ENCODE measurements around the gene ASIC4.

Gene ASIC4

DNA sequence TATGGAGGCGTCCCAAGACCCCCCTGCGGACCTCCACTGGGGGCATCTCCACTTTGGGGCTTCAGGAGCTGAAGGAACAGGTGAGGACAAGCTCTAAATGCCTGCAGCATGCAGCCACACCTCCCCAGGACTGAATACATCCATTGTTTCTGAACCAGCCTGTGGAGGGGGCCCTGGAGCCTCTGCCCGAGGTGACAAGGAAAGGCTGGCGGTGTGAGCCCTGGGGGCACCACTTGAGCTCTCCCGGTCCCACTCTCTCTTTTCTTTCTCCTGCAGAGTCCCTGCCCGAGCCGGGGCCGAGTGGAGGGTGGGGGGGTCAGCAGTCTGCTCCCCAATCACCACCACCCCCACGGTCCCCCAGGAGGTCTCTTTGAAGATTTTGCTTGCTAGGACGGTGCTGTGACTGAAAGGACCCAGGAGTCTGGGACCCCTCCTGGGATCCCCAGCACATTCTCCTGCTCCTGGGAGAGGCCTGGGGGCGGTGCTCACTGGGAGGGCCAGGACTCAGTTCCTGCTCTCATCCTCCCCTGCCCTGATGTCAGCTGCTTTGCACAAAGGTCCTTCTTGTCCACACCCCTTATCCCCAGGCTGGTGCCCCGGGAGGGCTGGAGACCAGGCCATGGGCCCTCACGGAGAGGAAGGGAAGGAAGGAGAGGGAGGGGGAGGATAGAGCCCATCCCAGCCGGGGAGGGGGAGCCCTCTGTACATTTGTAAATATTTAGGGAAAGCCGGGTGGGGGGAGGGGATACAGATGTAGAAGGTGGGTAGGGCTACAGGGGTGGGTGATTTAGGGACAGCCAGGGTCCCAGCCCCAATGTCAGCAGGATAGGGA is 23.6 kb downstream of the ASIC4 start:
- FAIRE-seq, result no peak

DNA sequence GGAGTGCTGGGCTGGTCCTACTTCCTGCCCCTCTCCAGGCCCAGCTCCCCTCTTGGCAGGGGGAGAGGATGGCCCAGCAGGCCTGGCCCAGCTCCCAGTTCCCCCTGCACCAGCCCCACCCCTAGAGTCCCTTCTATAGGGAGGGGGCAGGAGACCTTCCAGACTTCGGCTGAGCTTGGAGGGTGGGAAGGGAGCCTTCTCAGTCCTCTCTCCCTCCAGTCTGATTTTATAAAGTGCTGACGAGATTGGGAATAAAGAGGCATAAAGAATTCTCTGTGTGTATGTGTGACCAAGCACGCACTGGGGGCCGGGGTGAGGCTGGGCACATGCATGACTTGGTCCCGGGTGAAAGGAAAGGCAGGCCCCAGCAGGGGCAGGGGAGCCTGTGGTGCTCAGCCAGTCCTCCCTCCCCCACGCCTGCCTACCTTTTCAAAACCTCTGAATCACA is 24.2 kb downstream of the ASIC4 start:
- FAIRE-seq, result no peak

DNA sequence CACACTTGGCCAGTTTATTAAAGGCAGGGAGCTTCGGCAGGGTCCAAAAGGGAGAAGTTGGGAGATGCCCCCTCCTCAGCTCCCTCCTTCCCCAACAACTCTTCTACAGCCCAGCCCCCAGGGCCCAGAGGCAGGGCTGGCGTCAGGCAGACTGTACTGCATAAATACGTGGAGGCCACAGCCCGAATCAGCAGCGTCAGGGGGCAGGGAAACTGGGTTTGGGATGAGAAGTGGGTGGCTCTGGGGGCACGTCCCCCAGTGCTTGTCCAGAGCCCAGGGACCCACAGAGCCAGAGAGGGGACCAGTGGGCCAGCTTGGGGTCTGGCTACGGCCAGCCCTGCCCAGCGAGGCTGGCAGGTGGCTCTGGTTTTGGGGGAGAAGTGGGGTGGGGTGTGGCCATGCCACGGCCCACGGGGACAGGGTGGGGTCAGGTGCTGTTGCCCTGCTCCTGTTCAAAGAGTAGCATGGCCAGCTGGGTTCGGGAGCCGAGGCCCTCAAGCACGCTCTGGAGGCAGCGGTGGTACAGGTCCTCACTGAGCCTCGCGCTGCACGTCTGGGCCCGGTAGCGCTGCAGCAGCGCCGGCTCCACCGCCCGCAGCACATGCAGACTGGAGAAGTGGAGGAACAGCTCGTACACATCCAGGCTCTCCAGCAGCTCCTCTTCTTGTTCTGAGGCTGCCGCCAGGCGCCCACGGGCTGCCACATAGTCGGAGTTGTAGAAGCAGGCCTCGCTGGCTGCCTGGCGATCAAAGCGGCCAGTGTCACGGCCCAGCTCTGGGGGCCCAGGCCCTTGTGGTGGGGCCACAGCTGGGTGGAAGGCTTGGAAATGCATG is 24.9 kb downstream of the ASIC4 start:
- no peak for FAIRE-seq

DNA sequence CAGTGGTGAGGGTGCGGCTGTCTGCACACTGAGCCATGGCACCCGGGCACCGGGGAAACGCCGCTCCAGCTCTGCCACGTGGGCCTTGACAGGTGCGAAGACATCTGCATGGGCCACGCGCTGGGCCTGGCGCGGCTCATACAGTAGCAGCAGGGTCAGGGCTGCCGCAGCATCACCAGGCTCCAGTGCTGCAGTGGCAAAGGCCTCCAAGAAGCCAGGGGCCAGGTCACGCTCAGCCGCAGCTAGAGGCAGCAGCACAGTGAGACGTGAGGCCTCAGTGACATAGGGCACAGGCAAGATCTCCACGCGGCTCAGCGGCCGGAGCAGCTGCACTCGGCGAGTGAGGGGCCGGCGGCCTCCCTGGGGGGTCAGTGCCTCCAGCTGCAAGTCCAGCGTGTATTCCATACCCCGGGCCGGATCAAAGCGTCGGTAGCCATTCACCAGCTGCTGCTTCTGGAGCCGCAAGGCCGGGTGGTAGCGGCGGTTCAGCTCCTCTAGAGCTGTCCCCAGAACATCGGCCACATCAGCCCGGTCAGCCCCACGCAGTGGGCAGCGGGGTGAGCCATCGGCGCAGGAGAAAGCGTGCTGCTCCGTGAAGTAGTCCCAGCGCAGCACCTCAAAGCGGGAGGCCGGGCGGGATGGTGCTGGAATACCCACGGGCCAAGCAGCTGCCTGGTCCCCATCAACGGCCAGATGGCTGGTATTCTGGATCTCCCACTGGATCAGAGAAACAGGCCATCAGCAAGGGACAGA is 25.8 kb downstream of the ASIC4 start:
- FAIRE-seq, result no peak

DNA sequence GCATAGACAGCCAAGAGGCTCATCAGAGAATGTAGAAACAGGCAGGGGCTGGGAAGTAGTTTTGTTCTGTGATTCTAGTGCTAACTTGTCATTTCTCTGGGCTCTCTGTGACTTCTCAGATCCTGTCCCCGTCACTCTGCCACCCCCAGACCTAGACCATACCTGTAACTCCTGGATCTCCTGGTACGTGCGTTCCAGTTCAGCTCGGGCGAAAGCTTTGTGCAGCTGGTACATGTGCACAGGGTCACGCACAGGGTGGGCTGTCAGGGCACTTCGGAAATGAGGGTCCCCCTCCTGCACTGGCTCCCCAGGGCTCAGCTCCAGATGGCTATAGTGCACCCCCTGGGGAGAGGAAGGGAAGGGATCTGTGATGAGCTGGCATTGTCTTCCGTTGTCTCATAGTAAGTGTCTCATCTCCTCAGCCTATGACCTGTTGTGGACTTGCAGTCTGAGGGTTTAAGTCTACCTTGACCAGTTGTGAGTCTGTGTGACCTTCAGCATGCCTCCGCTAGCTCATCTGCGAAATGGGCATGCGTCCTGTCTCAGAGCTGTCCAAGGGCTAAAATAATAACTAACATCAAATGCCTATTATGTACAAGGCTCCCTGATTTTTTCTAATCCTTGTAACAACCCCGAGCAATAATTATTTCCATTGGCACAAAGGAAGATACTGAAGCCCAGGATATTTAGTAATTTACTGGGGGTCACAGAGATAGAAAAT is 26.7 kb downstream of the ASIC4 start:
- FAIRE-seq, result no peak

DNA sequence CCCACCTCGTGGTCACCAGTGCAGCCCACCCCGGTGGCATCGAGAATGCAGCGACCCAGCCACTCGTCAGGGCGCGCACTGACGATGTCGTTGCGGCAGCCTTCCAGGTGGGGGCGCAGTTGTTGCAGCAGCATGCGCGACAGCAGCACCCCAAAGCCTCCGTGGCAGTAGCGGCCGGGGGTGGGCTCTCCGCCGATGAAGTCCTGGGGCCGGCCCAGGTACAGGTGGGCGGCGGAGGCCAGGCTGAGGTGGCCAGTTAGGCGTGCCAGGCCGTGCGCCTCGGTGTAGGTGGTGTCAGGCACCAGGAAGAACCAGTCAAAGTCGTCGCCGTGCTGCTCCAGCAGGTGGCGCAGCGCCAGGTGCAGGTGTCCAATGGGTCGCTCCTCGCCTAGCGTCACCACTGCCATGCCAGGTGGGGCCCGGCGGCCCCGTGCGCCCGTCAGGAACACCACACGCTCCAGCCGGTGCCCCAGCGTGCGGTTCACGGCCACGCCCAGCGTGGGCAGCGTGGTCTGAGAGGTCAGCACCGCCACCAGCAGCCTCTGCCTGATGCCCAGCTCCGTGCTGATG is 27.4 kb downstream of the ASIC4 start:
- FAIRE-seq, result no peak

DNA sequence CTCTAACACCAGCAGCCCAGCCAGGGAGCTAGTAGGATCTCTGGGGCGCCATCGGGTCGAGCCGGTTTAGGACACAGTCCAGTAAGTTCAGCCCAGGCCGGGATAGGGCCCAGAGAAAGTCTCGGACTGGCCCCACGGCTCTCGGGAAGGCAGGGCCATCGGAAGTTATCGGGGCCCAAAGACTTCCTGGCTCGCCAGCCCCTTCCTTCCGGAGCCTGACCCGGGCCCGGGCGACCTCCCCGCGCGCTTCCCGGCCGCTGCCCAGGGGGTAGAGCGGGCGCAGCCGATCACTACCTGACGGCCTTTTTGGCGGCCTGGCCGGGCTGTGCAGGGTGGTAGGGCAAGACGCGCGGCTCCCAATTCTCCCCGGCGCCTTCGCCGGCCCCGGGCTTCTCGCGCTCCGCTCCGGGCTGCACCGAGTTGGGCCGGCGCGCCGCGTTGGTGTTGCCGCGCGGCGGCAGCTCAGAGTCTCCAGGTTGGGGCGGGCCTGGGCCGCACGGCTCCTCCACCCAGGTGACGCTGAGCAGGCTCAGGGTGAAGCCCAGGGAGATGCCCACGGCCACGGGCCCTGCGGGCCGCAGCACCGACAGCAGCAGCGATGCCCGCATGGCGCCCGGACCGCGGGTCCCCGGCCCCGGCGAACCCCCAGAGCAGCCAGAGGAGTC is 28.8 kb downstream of the ASIC4 start:
- no peak for FAIRE-seq

DNA sequence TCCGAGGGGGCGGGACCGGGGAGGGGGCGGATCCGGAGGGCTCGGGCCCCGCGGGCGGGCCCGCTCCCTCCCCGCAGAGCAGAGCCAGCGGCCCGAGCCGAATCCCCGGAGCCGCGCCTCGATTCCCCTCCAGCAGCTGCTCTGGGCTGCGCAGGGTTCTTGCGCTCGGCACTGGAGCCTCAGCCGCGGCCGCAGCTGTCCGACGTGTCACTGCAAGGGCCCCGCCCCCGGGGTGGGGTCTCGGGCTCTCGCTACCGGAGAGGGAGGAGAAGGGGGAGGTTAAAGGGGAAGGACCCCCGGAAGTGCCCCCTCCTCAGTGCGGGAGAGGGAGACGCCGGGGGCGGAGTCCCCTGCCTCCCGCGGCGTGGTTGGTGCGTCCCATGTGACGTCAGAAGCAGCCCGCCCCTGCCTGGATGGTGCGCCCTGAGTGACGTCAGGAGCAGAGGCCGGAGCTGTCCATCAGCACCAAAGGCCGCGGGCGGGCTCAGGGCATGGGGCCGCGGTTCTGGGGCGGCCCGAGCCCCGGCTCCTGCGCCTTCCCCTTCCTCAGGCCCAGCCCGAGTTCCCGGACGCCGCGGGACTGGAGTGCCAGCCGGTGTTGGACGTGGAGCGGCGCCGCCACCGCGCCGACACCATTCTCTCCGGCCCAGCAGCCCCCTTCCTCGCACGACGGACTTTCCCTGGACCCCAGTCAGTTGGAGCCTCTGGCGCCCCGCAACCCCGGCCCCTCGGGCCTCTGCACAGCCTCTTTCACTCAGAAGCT is 29.5 kb downstream of the ASIC4 start, which contains the start of the genes CHPF and TMEM198:
Gene CHPF (minus strand): TSS at position 214 of the 763 bp plus-strand sequence. CDS start 271 bp downstream, outside the sequence.
Gene TMEM198 (plus strand): TSS at position 433 of the 763 bp plus-strand sequence. CDS start 700 bp downstream, outside the sequence.
- FAIRE-seq, result peak; percentile 18

DNA sequence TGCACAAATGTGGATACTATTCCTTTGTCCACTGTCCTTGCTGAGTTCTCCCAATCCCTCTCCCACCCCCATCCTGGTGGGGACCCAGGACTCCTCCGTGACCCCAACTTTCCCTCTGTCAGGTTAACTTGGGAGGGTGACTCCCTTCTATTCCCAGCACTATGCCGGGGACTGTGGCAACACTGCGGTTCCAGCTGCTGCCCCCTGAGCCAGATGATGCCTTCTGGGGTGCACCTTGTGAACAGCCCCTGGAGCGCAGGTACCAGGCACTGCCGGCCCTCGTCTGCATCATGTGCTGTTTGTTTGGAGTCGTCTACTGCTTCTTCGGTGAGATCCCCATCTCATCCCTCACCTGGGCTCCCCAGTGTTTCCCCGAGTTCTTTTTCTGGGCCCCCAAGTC is 30.3 kb downstream of the ASIC4 start:
- FAIRE-seq, result no peak

DNA sequence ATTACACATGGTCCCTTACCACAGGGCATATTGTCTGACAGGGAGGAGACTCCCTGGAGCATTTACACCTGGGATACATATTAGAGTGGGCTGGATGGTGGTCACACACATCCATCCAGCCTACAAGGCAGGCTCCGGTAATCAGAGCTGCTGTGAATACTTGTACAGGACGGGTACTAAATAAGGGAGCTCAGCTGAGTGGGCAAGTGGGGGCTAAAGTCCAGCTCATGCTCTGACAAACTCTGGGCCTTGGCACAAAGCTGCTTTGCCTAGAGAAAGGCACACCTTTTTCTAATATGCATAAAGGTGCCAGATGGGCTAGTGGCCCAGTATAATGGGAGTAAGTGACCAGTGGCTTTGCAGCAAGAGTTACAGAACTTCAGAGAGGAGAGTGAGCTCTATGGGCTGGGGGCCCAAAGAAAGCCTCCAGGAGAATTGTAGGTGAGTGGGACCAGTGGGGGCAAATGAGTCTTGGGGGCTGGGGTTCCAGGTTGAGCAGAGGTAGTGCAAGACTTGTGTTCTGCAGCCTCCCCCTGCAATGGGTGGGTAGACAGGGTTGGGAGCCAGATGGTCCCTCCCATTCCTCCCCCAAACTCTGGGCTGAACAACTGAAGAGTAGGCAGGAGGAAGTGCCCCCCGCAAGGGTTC is 31.1 kb downstream of the ASIC4 start:
- no peak for FAIRE-seq

DNA sequence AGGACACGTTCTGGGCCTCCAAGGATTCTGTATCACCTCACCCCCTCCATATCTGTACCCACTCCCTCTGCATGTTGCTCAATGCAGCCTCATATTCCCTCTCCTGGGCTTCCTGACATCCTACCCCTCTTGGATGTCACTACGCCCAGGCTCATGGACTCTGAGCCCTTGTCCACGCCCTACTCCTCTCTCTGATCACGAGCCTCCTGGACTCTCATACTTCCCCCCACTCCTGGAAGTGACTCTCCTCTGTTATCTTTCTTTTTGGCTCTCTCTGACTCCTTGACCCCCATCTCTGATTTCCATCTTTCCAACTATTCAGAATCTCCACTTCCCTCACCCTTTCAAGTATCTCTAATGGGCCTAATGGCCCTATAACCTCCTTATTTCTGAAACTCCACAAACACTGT is 31.7 kb downstream of the ASIC4 start:
- FAIRE-seq, result no peak

DNA sequence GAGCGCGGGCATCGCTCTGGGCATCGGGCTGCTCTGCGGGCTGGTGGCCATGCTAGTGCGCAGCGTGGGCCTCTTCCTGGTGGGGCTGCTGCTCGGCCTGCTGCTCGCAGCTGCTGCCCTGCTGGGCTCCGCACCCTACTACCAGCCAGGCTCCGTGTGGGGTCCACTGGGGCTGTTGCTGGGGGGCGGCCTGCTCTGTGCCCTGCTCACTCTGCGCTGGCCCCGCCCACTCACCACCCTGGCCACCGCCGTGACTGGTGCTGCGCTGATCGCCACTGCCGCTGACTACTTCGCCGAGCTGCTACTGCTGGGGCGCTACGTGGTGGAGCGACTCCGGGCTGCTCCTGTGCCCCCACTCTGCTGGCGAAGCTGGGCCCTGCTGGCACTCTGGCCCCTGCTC is 33.3 kb downstream of the ASIC4 start:
- FAIRE-seq, result no peak

DNA sequence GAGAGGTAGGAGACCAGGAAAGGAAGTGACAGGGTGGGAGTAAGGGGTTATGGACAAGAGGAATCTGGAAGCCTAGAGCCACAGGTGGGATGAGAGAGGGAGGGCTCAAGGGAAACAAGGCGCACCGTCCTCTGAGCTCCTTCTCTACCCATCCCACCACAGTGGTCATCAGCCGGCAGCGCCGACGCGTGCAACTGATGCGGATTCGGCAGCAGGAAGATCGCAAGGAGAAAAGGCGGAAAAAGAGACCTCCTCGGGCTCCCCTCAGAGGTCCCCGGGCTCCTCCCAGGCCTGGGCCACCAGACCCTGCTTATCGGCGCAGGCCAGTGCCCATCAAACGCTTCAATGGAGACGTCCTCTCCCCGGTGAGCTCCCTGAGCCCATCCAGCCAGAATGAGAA is 34.7 kb downstream of the ASIC4 start:
- FAIRE-seq, result no peak

DNA sequence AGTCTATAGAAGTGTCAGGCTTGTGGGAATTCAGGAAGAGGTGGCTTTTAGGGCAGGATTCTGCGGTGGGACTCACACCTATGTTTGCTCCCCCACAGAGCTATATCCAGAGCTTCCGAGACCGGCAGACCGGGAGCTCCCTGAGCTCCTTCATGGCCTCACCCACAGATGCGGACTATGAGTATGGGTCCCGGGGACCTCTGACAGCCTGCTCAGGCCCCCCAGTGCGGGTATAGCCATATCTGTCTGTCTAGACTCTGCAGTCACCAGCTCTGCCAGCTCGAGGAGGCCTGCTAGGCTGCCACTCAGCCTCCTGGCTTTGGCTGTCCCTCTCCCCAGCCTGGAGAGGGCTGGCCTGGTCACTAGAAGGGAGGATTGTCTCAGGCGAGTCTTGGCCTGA is 35.3 kb downstream of the ASIC4 start:
- FAIRE-seq, result no peak

DNA sequence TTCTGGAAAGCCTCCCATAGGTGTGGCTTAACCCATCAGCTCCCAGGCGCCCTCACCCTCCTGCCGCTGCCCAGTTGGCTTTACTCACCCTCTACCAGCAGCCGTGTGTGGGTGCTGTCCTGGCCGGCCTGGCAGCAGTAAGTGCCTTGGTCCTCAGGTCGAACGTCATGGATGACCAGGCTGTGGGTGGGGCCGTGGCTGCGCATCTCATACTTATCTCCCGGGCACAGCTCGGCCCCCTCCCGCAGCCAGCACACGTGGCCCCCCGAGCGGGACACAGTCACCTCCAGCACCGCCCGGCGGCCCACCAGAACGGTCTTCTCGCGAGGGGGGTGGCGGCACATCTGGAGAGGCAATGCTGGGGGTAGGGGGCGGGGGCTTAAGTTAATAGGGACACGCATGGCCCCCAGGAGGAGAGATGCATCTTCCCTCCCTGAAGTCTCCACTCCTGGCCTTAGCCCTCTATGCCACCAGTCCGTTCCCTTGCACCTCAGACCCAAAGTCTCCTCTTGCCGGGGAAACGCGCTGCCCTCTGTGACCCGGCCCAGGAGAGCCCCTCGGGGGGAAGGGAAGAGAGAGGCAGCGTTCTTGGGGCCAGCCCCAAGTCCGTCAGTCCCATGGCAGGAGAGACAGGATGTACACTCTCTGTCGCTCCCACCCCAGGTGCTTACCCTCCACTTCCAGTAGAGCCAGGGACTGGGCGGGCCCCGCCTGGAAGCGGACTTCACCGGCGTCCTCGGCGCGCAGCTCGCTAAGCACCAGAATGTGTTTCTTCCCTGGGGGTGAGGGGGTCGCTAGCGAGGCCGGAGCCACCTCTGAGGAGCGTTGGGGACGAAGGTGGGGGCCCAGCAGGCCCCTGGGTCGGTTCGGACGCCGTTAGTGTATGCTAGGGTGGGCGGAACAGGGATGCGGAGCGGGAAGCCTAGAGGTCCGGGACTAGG is 37.4 kb downstream of the ASIC4 start:
- FAIRE-seq, result no peak

DNA sequence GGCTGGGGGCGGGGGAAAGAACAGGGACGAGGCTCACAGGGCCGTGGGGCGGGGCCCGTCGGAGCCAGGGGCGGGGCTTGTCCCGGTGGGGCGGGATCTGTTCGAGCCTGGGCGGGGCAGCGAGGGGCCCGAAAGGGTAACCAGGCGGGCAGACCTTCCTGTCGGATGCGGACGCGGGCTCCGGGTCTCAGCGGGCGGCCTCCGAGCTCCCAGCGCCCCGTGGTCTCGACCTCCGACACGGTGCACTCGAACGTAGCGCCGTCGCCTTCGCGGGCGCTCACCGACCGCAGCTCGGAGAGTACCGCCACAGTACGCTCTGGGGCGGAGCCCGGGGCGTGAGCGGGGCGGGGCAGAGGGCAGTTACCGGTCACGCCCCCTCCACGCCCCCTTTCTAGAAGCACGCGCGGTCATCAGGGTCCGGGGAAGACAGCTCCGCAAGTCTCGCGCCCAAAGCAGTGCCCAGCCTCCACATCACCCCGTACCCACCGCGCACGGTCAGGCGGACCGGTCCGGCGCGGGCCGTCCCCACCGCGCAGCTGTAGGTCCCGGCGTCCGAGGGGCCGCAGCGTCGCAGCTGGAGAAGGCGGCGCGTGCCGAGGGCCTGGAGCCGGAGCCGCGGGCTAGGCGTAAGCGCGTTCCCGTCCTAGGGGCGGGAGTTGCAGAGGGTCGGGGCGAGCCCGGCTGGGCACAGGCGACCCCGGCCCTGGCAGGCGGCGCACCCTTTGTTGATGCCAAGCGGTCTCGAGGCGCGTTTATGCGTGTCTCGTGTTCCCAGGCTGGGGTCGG is 38.3 kb downstream of the ASIC4 start:
- FAIRE-seq, result no peak

DNA sequence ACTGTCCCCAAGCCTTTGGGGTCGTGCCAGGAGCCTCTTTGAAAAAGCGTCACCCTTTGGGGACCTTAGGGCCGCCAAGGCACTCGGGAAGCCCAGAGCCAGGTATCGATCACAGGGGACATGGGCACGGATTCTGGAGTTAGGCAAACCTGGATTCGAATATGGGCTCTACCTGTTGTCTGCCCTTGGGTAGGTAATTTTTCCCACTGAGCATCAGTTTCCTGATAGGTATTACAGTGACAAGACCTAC is 38.8 kb downstream of the ASIC4 start:
- no peak for FAIRE-seq

DNA sequence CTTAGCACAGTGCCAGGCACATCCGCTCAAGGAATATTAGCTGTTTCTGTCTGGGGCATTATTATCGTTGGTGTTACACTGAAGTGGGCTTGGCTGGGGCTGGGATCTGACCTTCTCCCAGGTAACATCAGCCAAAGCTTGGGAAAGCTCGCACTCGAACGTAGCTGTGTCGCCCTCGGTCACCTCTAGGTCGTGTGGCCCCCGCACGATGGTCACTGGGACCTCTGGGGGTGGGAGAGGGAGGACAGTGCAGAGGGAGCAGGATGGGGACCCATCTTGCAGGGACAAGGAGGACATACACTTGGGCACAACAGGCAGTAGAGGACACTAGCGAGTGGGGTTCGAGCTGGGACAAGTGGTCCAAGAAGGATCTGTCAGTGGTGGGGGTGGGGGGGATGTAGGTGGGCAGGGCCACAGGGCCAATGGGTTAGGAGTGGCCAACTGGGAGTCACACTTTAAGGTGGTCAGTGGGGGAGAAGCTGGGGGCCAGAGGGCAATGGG is 39.2 kb downstream of the ASIC4 start:
- FAIRE-seq, result no peak
